OCI-LY7 (cell line): Measurements from ENCODE around the gene SLC20A1. TPM values are rescaled to one million over a fixed set of nuclear protein-coding genes. Genes with fewer than 3 reads are reported as not detected.

Experiments used
- BruUV-seq: library from RNA; stranded (reverse); fragments of 400-500 nt; replicated peaks from 2 replicates; lab custom pipeline; 2021; lab: Mats Ljungman, UMichigan
- CTCF ChIA-PET: fragments of 300-600 bp; sonication (Branson Sonifier 250); formaldehyde crosslinking; loops from one replicate; lab custom pipeline; 2022; ENCODE audit warnings: antibody characterized with exemption; ENCODE audit not compliant: unreplicated experiment; lab: Charles Lee
- POLR2A ChIA-PET: fragments of 300-600 bp; sonication (Branson Sonifier 250); formaldehyde crosslinking; loops from one replicate; lab custom pipeline; 2022; ENCODE audit warnings: antibody characterized with exemption; lab: Charles Lee
- DNase-seq: peaks from one replicate; pipeline ENCODE4 v3.0.0-alpha.2; 2015; ENCODE audit warnings: low spot score
- H2AFZ ChIP-seq: fragments of 200-600 bp; sonication (generic), shearing (Covaris generic); 2 replicates; pipeline ENCODE4 v1.6.1; 2014; ENCODE audit warnings: mild to moderate bottlenecking, antibody characterized with exemption, low read length, moderate library complexity
- H3K27ac ChIP-seq: fragments of 200-600 bp; sonication (generic); 2 replicates; pipeline ENCODE4 v1.5.1; 2014; ENCODE audit warnings: mixed run types, low read depth, mild to moderate bottlenecking, moderate library complexity, low read length, inconsistent platforms; ENCODE audit not compliant: poor library complexity, severe bottlenecking
- H3K36me3 ChIP-seq: fragments of 200-600 bp; sonication (generic); 2 replicates; pipeline ENCODE4 v1.6.1; 2014; ENCODE audit warnings: mild to moderate bottlenecking, antibody characterized with exemption, low read length, moderate library complexity, mixed read lengths; ENCODE audit not compliant: insufficient read depth
- H3K4me1 ChIP-seq: fragments of 200-600 bp; sonication (generic); 2 replicates; pipeline ENCODE4 v1.5.1; 2014; ENCODE audit warnings: mild to moderate bottlenecking, low read length; ENCODE audit not compliant: insufficient read depth, poor library complexity, severe bottlenecking
- H3K4me2 ChIP-seq: fragments of 200-600 bp; sonication (generic); 2 replicates; pipeline ENCODE4 v1.6.1; 2014; ENCODE audit warnings: mild to moderate bottlenecking, low read length
- H3K4me3 ChIP-seq: fragments of 200-600 bp; sonication (generic); 2 replicates; pipeline ENCODE4 v1.5.1; 2014; ENCODE audit warnings: mild to moderate bottlenecking, low read depth, low read length; ENCODE audit not compliant: poor library complexity, severe bottlenecking
- H3K79me2 ChIP-seq: fragments of 200-600 bp; sonication (generic); 2 replicates; pipeline ENCODE4 v1.6.1; 2016; ENCODE audit warnings: low read depth, mild to moderate bottlenecking, low read length, moderate library complexity, mixed read lengths; ENCODE audit not compliant: insufficient read depth
- H3K9me2 ChIP-seq: fragments of 200-600 bp; sonication (generic); 2 replicates; pipeline ENCODE4 v1.6.1; 2016; ENCODE audit warnings: mild to moderate bottlenecking, low read length, mixed read lengths; ENCODE audit not compliant: insufficient read depth
- H3K9me3 ChIP-seq: fragments of 200-600 bp; sonication (generic); 2 replicates; pipeline ENCODE4 v1.6.1; 2014; ENCODE audit warnings: mild to moderate bottlenecking, mixed run types, low read length, mixed read lengths
- H4K20me1 ChIP-seq: fragments of 200-600 bp; sonication (generic); 2 replicates; pipeline ENCODE4 v1.6.1; 2014; ENCODE audit warnings: mild to moderate bottlenecking, antibody characterized with exemption, low read length, moderate library complexity, mixed read lengths; ENCODE audit not compliant: insufficient read depth
- CTCF ChIP-seq: fragments of 200-600 bp; sonication (generic); conservative IDR thresholded peaks from 2 replicates; pipeline ENCODE4 v1.5.1; 2014; ENCODE audit warnings: mild to moderate bottlenecking, antibody characterized with exemption, low read length, moderate library complexity, mixed read lengths
- EZH2phosphoT487 ChIP-seq: fragments of 200-600 bp; sonication (generic); IDR thresholded peaks from 2 replicates; pipeline ENCODE4 v1.6.1; 2018; ENCODE audit warnings: low read depth, borderline replicate concordance, mild to moderate bottlenecking, mixed run types, antibody characterized with exemption, low read length, moderate library complexity, mixed read lengths
- intact Hi-C: fragments of 100-400 bp; cut with micrococcal nuclease; formaldehyde crosslinking; loops from one replicate; pipeline ENCODE4 v1.10.0; 2022; ENCODE audit not compliant: unreplicated experiment
- total RNA-seq, 2 experiments: library from RNA; depleted of rRNA in 1 of 2; stranded (reverse); fragments of >200 nt in 1 of 2; shearing (Covaris generic) in 1 of 2; gene quantifications; 2 replicates each; pipeline ENCODE4 v1.2.3, GENCODE V29; 2014 to 2022

Gene SLC20A1
- total RNA-seq, 2 experiments from 2014 or later = 64.8 to 89.5 TPM

GRCh38 chr2:112642561-112642960, 3.2 kb upstream of the SLC20A1 start:
- no peak for DNase-seq
- Histone ChIP-seq H3K9me3 (no peaks in the 10 kb centered on the region), H2AFZ (no peak overlapping the region), H3K4me1 (peaks cover 20% of the 10 kb centered on the region), H3K27ac (no peak overlapping the region), H3K36me3 (peaks cover 10% of the 10 kb centered on the region), H3K4me2 (no peak overlapping the region), H4K20me1 (peaks cover 5% of the 10 kb centered on the region; the same call in 1 of the 2 replicates), H3K4me3 (no peak overlapping the region), H3K9me2 (no peaks in the 10 kb centered on the region), H3K79me2 (peaks cover 25% of the 10 kb centered on the region)
- intact Hi-C loops = loop anchor here (10.0 kb wide), 1 partner anchor 758 kb away; the partner anchor contains the start of gene ANAPC1
- CTCF ChIA-PET = no interaction called here
- TF ChIP-seq EZH2phosphoT487 (no peak), CTCF (no peak)
- POLR2A ChIA-PET = interaction anchor here (0.9 kb wide), 1 partner anchor 11 kb away, joined by 3 read pairs; no protein-coding TSS in a partner anchor
- no TSS peak for BruUV-seq

- no TSS peak for BruUV-seq
- H3K9me3 ChIP-seq = no peaks in the 10 kb centered on the region
- intact Hi-C loops = loop anchor here (10.0 kb wide), 1 partner anchor 758 kb away; the partner anchor contains the start of gene ANAPC1
- H3K4me3 ChIP-seq = no peak overlapping the region
- peaks cover 9% of the 10 kb centered on the region; the same call in 1 of the 2 replicates for H4K20me1 ChIP-seq
- no peak for DNase-seq
- no peaks in the 10 kb centered on the region for H3K9me2 ChIP-seq
- peaks cover 14% of the 10 kb centered on the region for H3K36me3 ChIP-seq
- H2AFZ ChIP-seq = no peak overlapping the region
- H3K4me1 ChIP-seq = peaks cover 24% of the 10 kb centered on the region
- CTCF ChIA-PET = no interaction called here
- POLR2A ChIA-PET = interaction anchor here (0.9 kb wide), 1 partner anchor 12 kb away, joined by 3 read pairs; no protein-coding TSS in a partner anchor
- no peak for TF ChIP-seq EZH2phosphoT487
- H3K27ac ChIP-seq = no peak overlapping the region
- no peak overlapping the region for H3K4me2 ChIP-seq
- peaks cover 29% of the 10 kb centered on the region for H3K79me2 ChIP-seq
Measured at GRCh38 chr2:112642966-112643365, 2.8 kb upstream of the SLC20A1 start.

GRCh38 chr2:112643488-112643887, 2.3 kb upstream of the SLC20A1 start:
- H2AFZ ChIP-seq = no peak overlapping the region
- intact Hi-C loops = loop anchor here (10.0 kb wide), 1 partner anchor 759 kb away; the partner anchor contains the start of gene ANAPC1
- no peak overlapping the region for H3K4me3 ChIP-seq
- ChIA-PET POLR2A (interaction anchor here (1.0 kb wide), 1 partner anchor 58 kb away, joined by 3 read pairs; no protein-coding TSS in a partner anchor), CTCF (no interaction called here)
- TF ChIP-seq CTCF (no peak), EZH2phosphoT487 (no peak)
- peaks cover 14% of the 10 kb centered on the region; the same call in 1 of the 2 replicates for H4K20me1 ChIP-seq
- no peak overlapping the region for H3K27ac ChIP-seq
- H3K36me3 ChIP-seq = peaks cover 19% of the 10 kb centered on the region
- H3K4me1 ChIP-seq = peaks cover 29% of the 10 kb centered on the region
- no TSS peak for BruUV-seq
- no peak for DNase-seq
- H3K4me2 ChIP-seq = no peak overlapping the region
- no peaks in the 10 kb centered on the region for H3K9me2 ChIP-seq
- H3K79me2 ChIP-seq = peaks cover 34% of the 10 kb centered on the region
- H3K9me3 ChIP-seq = no peaks in the 10 kb centered on the region
